T-cell (primary cell): ENCODE measurements around the gene TMA7B. TPM values are rescaled to one million over a fixed set of nuclear protein-coding genes. Genes with fewer than 3 reads are reported as not detected.

Experiments used
- ATAC-seq, 4 experiments: fragments of 200-7000 bp in 3 of 4; fragments of 150-1000 bp in 1 of 4; cut with Tn5 transposase; replicated peaks in 1 of 4; 1 replicate in 3 of 4; 2 replicates in 1 of 4; pipeline ENCODE4 v1.10.0; 2021; ENCODE audit warnings: moderate library complexity in 3 of 4, mild to moderate bottlenecking in 2 of 4, moderate number of reproducible peaks in 1 of 4
- CTCF ChIA-PET, 2 donors: fragments of 300-600 bp; sonication (Branson Sonifier 250); formaldehyde crosslinking; loops; one replicate each; lab custom pipeline; 2022; ENCODE audit warnings: antibody characterized with exemption in 2 of 2; lab: Charles Lee
- POLR2A ChIA-PET, 2 donors: fragments of 300-600 bp; sonication (Branson Sonifier 250); formaldehyde crosslinking; loops; one replicate each; lab custom pipeline; 2022; ENCODE audit warnings: antibody characterized with exemption in 2 of 2; lab: Charles Lee
- DNase-seq, 35 experiments: peaks; one replicate each; pipeline versions ENCODE4 v3.0.0 to v3.0.0-alpha.2; 2013 to 2023
- H3K27ac ChIP-seq: one replicate; pipeline ENCODE4 v1.5.1; 2013; ENCODE audit warnings: low read length
- H3K27me3 ChIP-seq, 2 experiments: replicated peaks in 1 of 2; 1 replicate in 1 of 2; 2 replicates in 1 of 2; pipeline versions ENCODE4 v1.6.1 to v1.7.0; 2013; ENCODE audit warnings: low read length in 1 of 2, mixed read lengths in 1 of 2; ENCODE audit not compliant: control insufficient read depth in 2 of 2, insufficient read depth in 2 of 2; ENCODE audit errors: extremely low read depth in 1 of 2
- H3K36me3 ChIP-seq, 2 donors: 1 replicate in 1 of 2; 2 replicates in 1 of 2; pipeline versions ENCODE4 v1.6.1 to v1.7.0; 2013; ENCODE audit warnings: low read length in 1 of 2; ENCODE audit not compliant: control insufficient read depth in 2 of 2, insufficient read depth in 1 of 2; ENCODE audit errors: extremely low read depth in 1 of 2
- H3K4me1 ChIP-seq, 2 experiments: 1 replicate in 1 of 2; 2 replicates in 1 of 2; pipeline versions ENCODE4 v1.6.1 to v1.7.0; 2013; ENCODE audit warnings: low read length in 2 of 2, mixed read lengths in 1 of 2; ENCODE audit not compliant: insufficient read depth in 2 of 2, control insufficient read depth in 1 of 2; ENCODE audit errors: extremely low read depth in 1 of 2
- H3K4me3 ChIP-seq, 2 donors: 1 replicate in 1 of 2; 2 replicates in 1 of 2; pipeline versions ENCODE4 v1.5.1 to v1.7.0; 2013; ENCODE audit warnings: mild to moderate bottlenecking in 2 of 2, low read length in 1 of 2, moderate library complexity in 1 of 2; ENCODE audit not compliant: control insufficient read depth in 1 of 2; ENCODE audit errors: extremely low read depth in 1 of 2
- H3K9me3 ChIP-seq: 2 replicates; pipeline ENCODE4 v1.7.0; 2013
- H3K27ac Mint-ChIP-seq, 2 donors: one replicate each; pipeline ENCODE4 v1.8.0; 2020 to 2021; ENCODE audit warnings: mild to moderate bottlenecking in 2 of 2, mixed read lengths in 2 of 2
- H3K27me3 Mint-ChIP-seq, 2 donors: one replicate each; pipeline ENCODE4 v1.8.0; 2021 to 2022; ENCODE audit warnings: mixed read lengths in 2 of 2
- H3K36me3 Mint-ChIP-seq: one replicate; pipeline ENCODE4 v1.8.0; 2021; ENCODE audit warnings: mixed read lengths
- H3K4me1 Mint-ChIP-seq, 3 donors: one replicate each; pipeline ENCODE4 v1.8.0; 2020 to 2022; ENCODE audit warnings: mixed read lengths in 3 of 3, mild to moderate bottlenecking in 1 of 3
- H3K4me3 Mint-ChIP-seq, 3 donors: one replicate each; pipeline ENCODE4 v1.8.0; 2020 to 2022; ENCODE audit warnings: mild to moderate bottlenecking in 3 of 3, mixed read lengths in 3 of 3, moderate library complexity in 3 of 3
- H3K9me3 Mint-ChIP-seq, 3 donors: one replicate each; pipeline ENCODE4 v1.8.0; 2020 to 2022; ENCODE audit warnings: mixed read lengths in 3 of 3
- WGBS: methylation state at CpG from one replicate; pipeline ENCODE4 v1.1.5; 2013; ENCODE audit warnings: missing lambda C conversion rate; ENCODE audit not compliant: insufficient coverage; 5-methylcytosine and 5-hydroxymethylcytosine counted together
- total RNA-seq, 35 experiments: library from RNA in 6 of 35; stranded (reverse) in 6 of 35; fragments of 120-200 nt in 1 of 35; gene quantifications; one replicate each; pipeline versions ENCODE4 v1.2.1 to v1.2.4 and lab custom pipeline; 2013 to 2026

Gene TMA7B
- total RNA-seq, 5 donors from 2014 or later (not counting 1 experiment from before 2014, with no cell fraction given): 7.8 to 18.9 (median 9.0) TPM

DNA sequence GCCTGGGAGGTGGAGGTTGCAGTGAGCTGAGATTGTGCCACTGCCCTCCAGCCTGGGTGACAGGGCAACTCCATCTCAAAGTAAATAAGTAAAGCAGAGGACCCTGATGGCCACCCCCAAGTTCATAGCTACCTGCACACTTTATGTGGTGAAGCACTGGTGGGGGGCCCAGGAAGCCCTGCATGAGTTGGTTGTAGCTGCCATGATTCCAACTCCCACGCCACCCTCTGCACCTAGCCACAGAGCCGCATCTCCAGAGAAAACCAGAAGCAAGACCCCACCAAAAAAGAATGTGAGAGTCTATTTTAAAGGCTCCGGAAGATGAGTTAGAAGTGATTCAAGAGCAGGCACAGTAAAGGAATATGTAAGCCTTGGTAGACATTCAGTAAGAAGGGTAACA is 20.4 kb upstream of the TMA7B start:
- H3K27me3 Mint-ChIP-seq: no peaks in the 10 kb centered on the region
- H3K4me1 Mint-ChIP-seq: peaks cover 97 to 98% (median 97%) of the 10 kb centered on the region in 3 donors
- ChIA-PET POLR2A (interaction anchor here in 1 of 2 donors (0.6 kb wide), 1 partner anchor 107 kb away, joined by 5 read pairs; no protein-coding TSS in a partner anchor), CTCF (interaction anchor here (0.7 to 1.1 kb wide), 6 partner anchors 10 to 34 kb away, joined by 3 to 5 read pairs (median 3); no protein-coding TSS in a partner anchor)
- peaks cover 6 to 22% of the 10 kb centered on the region in 2 donors for H3K36me3 ChIP-seq
- peaks cover 87 to 97% of the 10 kb centered on the region in 2 experiments for H3K4me1 ChIP-seq
- H3K4me3 Mint-ChIP-seq: peak overlapping the region; percentile 17 to 80 (median 41)
- ATAC-seq (no peak), DNase-seq (no peak)
- peak overlapping the region; percentile 79 for H3K27ac ChIP-seq
- H3K27ac Mint-ChIP-seq: peak overlapping the region in 1 of 2 donors; percentile 95
- H3K9me3 ChIP-seq: no peaks in the 10 kb centered on the region
- no CpG with 5 or more reads among the region's 3 CpGs for WGBS
- H3K9me3 Mint-ChIP-seq: no peaks in the 10 kb centered on the region
- peaks cover 3% of the 10 kb centered on the region for H3K36me3 Mint-ChIP-seq
- H3K4me3 ChIP-seq: no peak overlapping the region
- H3K27me3 ChIP-seq: no peaks in the 10 kb centered on the region

DNA sequence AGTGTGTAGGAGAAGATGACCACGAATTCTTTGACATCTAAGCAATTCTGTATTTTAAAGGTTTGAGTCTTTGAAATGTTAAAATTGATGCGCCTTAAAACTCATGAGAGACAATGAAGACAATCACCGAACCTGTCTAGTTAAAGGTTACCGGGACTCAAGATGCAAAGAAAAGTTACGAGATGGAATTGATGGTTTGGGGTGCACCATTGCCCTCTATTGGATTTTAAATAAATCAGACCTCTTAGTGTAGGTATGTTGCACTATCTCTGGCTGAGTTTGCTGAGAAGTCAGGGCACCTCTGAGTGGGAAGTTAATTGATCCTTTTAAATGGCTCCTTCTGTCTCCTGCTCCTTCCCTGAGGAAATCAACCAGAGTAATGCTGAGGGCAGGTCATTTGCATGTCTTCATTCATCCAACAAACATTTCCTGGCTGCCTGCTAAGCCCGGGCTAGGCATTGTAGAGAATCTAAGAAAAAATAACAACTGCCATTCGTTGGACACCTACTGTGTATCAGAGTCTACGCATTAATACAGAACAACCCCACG is 19.4 kb upstream of the TMA7B start:
- 32% methylated on average over 7 of the region's 9 CpGs for WGBS
- ATAC-seq (peak; percentile 60 to 69 (median 66)), DNase-seq (peak in 9 of 35 experiments; percentile 21 to 84 (median 41))
- H3K4me1 Mint-ChIP-seq: peaks cover 97 to 98% (median 97%) of the 10 kb centered on the region in 3 donors
- CTCF ChIA-PET: no interaction called here
- peaks cover 86 to 98% of the 10 kb centered on the region in 2 experiments for H3K4me1 ChIP-seq
- peaks cover 6 to 28% of the 10 kb centered on the region in 2 donors for H3K36me3 ChIP-seq
- POLR2A ChIA-PET: interaction anchor here in 1 of 2 donors (0.6 kb wide), 1 partner anchor 378 kb away, joined by 3 read pairs; no protein-coding TSS in a partner anchor
- H3K9me3 ChIP-seq: no peaks in the 10 kb centered on the region
- H3K9me3 Mint-ChIP-seq: no peaks in the 10 kb centered on the region
- H3K27ac ChIP-seq: peak overlapping the region; percentile 79
- H3K4me3 ChIP-seq: peak overlapping the region in 1 of 2 donors; percentile 15
- H3K27ac Mint-ChIP-seq: peak overlapping the region in 1 of 2 donors; percentile 95
- peak overlapping the region; percentile 39 to 80 (median 62) for H3K4me3 Mint-ChIP-seq
- peaks cover 6% of the 10 kb centered on the region for H3K36me3 Mint-ChIP-seq
- H3K27me3 ChIP-seq: no peaks in the 10 kb centered on the region
- no peaks in the 10 kb centered on the region for H3K27me3 Mint-ChIP-seq

DNA sequence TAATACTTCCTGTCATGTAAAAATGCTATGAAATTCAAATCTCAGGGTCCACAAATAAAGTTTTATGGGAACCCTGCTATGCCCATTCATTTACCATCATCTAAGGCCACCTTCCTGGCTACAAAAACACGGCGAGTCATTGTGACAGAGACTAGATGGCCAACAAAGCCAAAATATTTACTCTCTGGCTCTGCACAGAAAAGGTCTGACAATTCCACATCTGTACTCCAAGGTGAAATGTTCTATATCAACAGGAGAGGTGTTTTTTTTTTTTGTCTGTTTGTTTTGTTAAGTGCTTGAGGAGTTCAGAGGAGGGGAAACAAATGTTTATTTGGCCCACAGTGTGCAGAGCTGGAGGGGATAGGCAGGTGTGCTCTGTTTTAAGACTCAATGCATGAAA is 18.6 kb upstream of the TMA7B start:
- peaks cover 6 to 28% of the 10 kb centered on the region in 2 donors for H3K36me3 ChIP-seq
- no CpG with 5 or more reads among the region's 2 CpGs for WGBS
- CTCF ChIA-PET: interaction anchor here (0.6 to 2.8 kb wide), 5 partner anchors 8 to 557 kb away, joined by 3 to 25 read pairs (median 4); no protein-coding TSS in a partner anchor
- no peak for ATAC-seq
- peak overlapping the region; percentile 79 for H3K27ac ChIP-seq
- Mint-ChIP-seq H3K4me1 (peaks cover 97% of the 10 kb centered on the region in 3 donors), H3K9me3 (no peaks in the 10 kb centered on the region), H3K36me3 (peaks cover 3% of the 10 kb centered on the region), H3K4me3 (peak overlapping the region in 1 of 3 donors; percentile 16), H3K27ac (peak overlapping the region in 1 of 2 donors; percentile 95), H3K27me3 (no peaks in the 10 kb centered on the region)
- POLR2A ChIA-PET: interaction anchor here (0.6 to 1.0 kb wide), 2 partner anchors 9 to 377 kb away, joined by 3 read pairs; no protein-coding TSS in a partner anchor
- H3K4me1 ChIP-seq: peaks cover 81 to 97% of the 10 kb centered on the region in 2 experiments
- no peak overlapping the region for H3K4me3 ChIP-seq
- no peak for DNase-seq
- H3K9me3 ChIP-seq: no peaks in the 10 kb centered on the region
- no peaks in the 10 kb centered on the region for H3K27me3 ChIP-seq

DNA sequence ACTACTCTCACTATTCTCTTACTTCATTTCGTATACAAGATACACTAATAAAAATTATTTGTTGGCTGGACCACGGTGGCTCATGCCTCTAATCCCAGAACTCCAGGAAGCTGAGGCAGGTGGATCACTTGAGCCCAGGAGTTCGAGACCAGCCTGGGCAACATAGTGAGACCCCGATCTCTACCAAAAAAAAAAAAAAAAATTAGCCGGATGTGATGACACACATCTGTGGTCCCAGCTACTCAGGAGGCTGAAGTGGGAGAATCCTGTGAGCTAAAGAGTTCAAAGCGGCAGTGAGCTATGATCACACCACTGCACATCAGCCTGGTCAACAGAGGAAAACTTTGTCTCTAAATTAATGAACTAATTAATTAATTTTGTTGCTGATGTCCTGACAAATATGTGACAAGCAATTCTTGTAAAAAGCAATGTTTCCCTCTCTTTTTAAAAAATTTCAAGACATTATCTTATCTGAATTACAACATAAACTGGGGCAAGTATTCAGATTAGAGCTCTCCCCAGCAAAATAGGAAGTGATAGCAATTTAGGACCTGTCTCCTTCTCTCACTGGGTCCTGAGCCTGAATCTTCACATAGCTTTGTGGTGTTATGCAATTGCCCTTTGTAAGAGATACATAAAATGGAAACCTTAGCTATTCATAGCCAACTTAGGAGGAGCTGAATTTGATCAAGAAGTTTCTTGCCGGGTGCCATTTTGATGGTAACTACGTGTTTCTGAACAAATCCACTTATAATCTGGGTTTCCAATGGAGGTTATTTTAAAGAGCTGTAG is 17.6 kb upstream of the TMA7B start:
- peaks cover 6 to 36% of the 10 kb centered on the region in 2 donors for H3K36me3 ChIP-seq
- ChIA-PET CTCF (interaction anchor here (0.6 to 3.0 kb wide), 16 partner anchors 9 to 556 kb away, joined by 3 to 25 read pairs (median 4); partner anchors contain the start of gene TAB1 (in 1 of the 2)), POLR2A (interaction anchor here (0.6 to 1.2 kb wide), 7 partner anchors 10 to 423 kb away, joined by 3 to 6 read pairs (median 3); no protein-coding TSS in a partner anchor)
- no peaks in the 10 kb centered on the region for H3K27me3 Mint-ChIP-seq
- H3K27ac ChIP-seq: peak overlapping the region; percentile 79
- 38% methylated on average over 1 of the region's 8 CpGs for WGBS
- H3K4me1 Mint-ChIP-seq: peaks cover 97% of the 10 kb centered on the region in 3 donors
- H3K9me3 Mint-ChIP-seq: no peaks in the 10 kb centered on the region
- no peaks in the 10 kb centered on the region for H3K9me3 ChIP-seq
- peaks cover 81 to 97% of the 10 kb centered on the region in 2 experiments for H3K4me1 ChIP-seq
- H3K36me3 Mint-ChIP-seq: peaks cover 7% of the 10 kb centered on the region
- peak overlapping the region in 2 of 3 donors; percentile 25 to 59 for H3K4me3 Mint-ChIP-seq
- peak in 1 of 35 experiments; percentile 57 for DNase-seq
- H3K27me3 ChIP-seq: no peaks in the 10 kb centered on the region
- peak overlapping the region in 1 of 2 donors; percentile 38 for H3K4me3 ChIP-seq
- no peak for ATAC-seq
- peak overlapping the region in 1 of 2 donors; percentile 95 for H3K27ac Mint-ChIP-seq

DNA sequence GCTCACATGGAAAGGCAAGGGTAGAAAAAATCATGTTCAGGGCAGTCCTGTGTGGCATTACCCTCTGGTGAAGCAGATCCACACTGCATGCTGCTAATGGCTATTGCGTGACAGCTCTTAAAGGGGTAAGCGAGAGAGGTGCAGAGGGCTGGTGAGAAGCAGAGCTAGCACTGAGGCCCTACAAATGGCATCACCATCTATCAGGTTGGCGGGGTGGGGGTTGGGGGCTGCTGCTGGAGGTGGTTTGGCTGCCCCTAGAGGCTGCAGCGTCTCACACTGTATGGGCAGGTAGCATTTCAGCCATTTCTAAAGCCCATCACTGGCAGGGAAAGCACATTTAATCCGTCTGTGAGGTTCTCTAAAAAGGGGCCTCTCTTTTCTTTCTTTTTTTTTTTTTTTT is 16.9 kb upstream of the TMA7B start:
- no peaks in the 10 kb centered on the region for H3K9me3 ChIP-seq
- ATAC-seq (peak in 3 of 4 experiments; percentile 19 to 32 (median 25)), DNase-seq (peak in 13 of 35 experiments; percentile 26 to 64 (median 39))
- H3K36me3 Mint-ChIP-seq: peaks cover 9% of the 10 kb centered on the region
- CTCF ChIA-PET: interaction anchor here (0.7 to 3.0 kb wide), 10 partner anchors 8 to 319 kb away, joined by 3 to 25 read pairs (median 4); no protein-coding TSS in a partner anchor
- H3K4me1 ChIP-seq: peaks cover 82 to 97% of the 10 kb centered on the region in 2 experiments
- peak overlapping the region; percentile 79 for H3K27ac ChIP-seq
- peak overlapping the region in 2 of 3 donors; percentile 25 to 59 for H3K4me3 Mint-ChIP-seq
- peak overlapping the region in 1 of 2 donors; percentile 38 for H3K4me3 ChIP-seq
- H3K9me3 Mint-ChIP-seq: no peaks in the 10 kb centered on the region
- 83% methylated on average over 2 of the region's 5 CpGs for WGBS
- peaks cover 6 to 43% of the 10 kb centered on the region in 2 donors for H3K36me3 ChIP-seq
- H3K27ac Mint-ChIP-seq: peak overlapping the region in 1 of 2 donors; percentile 95
- POLR2A ChIA-PET: interaction anchor here (0.6 to 1.2 kb wide), 5 partner anchors 26 to 424 kb away, joined by 3 to 4 read pairs (median 3); no protein-coding TSS in a partner anchor
- no peaks in the 10 kb centered on the region for H3K27me3 ChIP-seq
- H3K27me3 Mint-ChIP-seq: no peaks in the 10 kb centered on the region
- H3K4me1 Mint-ChIP-seq: peaks cover 95 to 97% (median 97%) of the 10 kb centered on the region in 3 donors
